NCI-H146 treated with DMSO at 0.1 percent for 48 hours (cell line): Measurements from ENCODE around the gene OR2D2.
"Not testable (repeated sequence)": the region's sequence is repeated elsewhere in the genome, so short reads cannot be mapped to it uniquely, and the experiment has no call there.

ENCODE experiments used
- DNase-seq: peaks from one replicate; lab custom pipeline; 2025; ENCODE audit not compliant: unreplicated experiment; lab: John Stamatoyannopoulos, UW

Gene OR2D2

GRCh38 chr11:6887711-6888110, 4.6 kb downstream of the OR2D2 start:
- DNase-seq, result not testable (repeated sequence)

GRCh38 chr11:6882751-6883150, 9.5 kb downstream of the OR2D2 start:
- DNase-seq, result no peak

GRCh38 chr11:6876914-6877313, 15.4 kb downstream of the OR2D2 start:
- no peak for DNase-seq

GRCh38 chr11:6876325-6876724, 16.0 kb downstream of the OR2D2 start, which contains the start of gene OR10A4:
Gene OR10A4 (plus strand): TSS chr11:6876625. CDS start chr11:6876648, 23 bp downstream.
- no peak for DNase-seq

- DNase-seq, result no peak
Observed at GRCh38 chr11:6875761-6876160, 16.5 kb downstream of the OR2D2 start.

- no peak for DNase-seq
Observed at GRCh38 chr11:6871278-6871677, 21.0 kb downstream of the OR2D2 start.

- DNase-seq, result no peak
Observed at GRCh38 chr11:6864438-6864837, 27.9 kb downstream of the OR2D2 start.

- DNase-seq, result no peak
Observed at GRCh38 chr11:6862961-6863360, 29.3 kb downstream of the OR2D2 start, which contains the start of gene OR10A2. Gene OR10A2 (plus strand): TSS chr11:6863057. CDS start chr11:6869755, 6,698 bp downstream.

GRCh38 chr11:6856871-6857270, 35.4 kb downstream of the OR2D2 start:
- no peak for DNase-seq

GRCh38 chr11:6855971-6856541, 36.2 kb downstream of the OR2D2 start:
- no peak for DNase-seq

- DNase-seq, result not testable (repeated sequence)
Observed at GRCh38 chr11:6854801-6855200, 37.5 kb downstream of the OR2D2 start.

GRCh38 chr11:6850526-6850925, 41.8 kb downstream of the OR2D2 start:
- no peak for DNase-seq

GRCh38 chr11:6845383-6845782, 46.9 kb downstream of the OR2D2 start, which contains the start of gene OR10A5:
Gene OR10A5 (plus strand): TSS chr11:6845683. CDS start chr11:6845683, 0 bp downstream.
- no peak for DNase-seq

GRCh38 chr11:6844356-6844755, 47.9 kb downstream of the OR2D2 start:
- no peak for DNase-seq

GRCh38 chr11:6843670-6844069, 48.6 kb downstream of the OR2D2 start:
- no peak for DNase-seq

- DNase-seq, result no peak
Observed at GRCh38 chr11:6841694-6842093, 50.6 kb downstream of the OR2D2 start.
